WTC11 (cell line): ENCODE data around the gene OSBPL5.

Experiments
- ATF6 ChIP-seq: sonication (generic); formaldehyde crosslinking; IDR thresholded peaks from 2 replicates; pipeline ENCODE4 v1.8.1; 2023; ENCODE audit warnings: mild to moderate bottlenecking, missing genetic modification reagents
- USF2 ChIP-seq: sonication (generic); formaldehyde crosslinking; IDR thresholded peaks from 2 replicates; pipeline ENCODE4 v1.8.1; 2023; ENCODE audit warnings: mild to moderate bottlenecking, missing genetic modification reagents, moderate library complexity
- TF ChIP-seq, protein P1 (sequence below): sonication (generic); formaldehyde crosslinking; IDR thresholded peaks from 2 replicates; pipeline ENCODE4 v1.8.1; 2022; ENCODE audit warnings: low read depth, missing genetic modification reagents, borderline replicate concordance
- TF ChIP-seq, protein P2 (sequence below): fragments of 200-600 bp; IDR thresholded peaks from 2 replicates; pipeline ENCODE4 v1.8.0; 2022; ENCODE audit warnings: antibody characterized with exemption
- TF ChIP-seq, protein P3 (sequence below): sonication (generic); formaldehyde crosslinking; IDR thresholded peaks from 2 replicates; pipeline ENCODE4 v1.8.1; 2022; ENCODE audit warnings: mild to moderate bottlenecking, missing genetic modification reagents, moderate library complexity, borderline replicate concordance

DNA sequence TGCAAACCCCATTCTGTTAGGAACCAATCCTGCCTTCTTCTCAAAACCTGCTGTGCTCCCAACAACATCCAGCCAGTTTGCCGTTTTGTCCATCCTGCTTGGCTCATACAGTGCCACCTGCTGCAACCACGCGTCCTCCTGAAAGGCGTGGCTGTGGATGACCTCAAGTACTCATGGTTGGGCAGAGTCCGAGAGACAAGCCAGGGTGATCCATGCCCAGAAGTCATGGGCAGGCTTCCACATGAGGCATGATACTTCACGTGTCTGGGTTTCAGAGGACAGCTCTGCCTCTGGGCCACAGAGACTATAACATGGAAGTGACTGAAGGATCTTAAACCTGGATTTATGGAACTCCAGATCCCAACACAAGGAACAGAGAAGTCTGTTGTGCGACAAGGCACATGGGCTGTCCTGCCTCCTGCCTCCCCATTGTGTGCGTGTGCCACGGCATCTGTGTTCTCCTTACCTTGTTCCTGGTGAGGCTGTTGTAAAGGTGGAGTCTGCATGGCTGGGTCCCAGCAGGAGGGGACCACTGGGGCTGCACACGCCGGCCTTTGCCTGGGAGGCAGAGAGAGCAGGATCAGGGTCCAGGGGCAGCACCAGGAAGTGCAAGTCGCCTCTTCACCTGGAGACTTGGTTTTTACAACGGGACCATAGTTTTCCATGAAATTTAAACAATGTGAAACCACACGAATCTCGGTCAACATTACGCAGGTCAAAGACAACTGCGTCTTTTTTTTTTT is 123.2 kb downstream of the OSBPL5 start:
- TF ChIP-seq, protein P1, sequence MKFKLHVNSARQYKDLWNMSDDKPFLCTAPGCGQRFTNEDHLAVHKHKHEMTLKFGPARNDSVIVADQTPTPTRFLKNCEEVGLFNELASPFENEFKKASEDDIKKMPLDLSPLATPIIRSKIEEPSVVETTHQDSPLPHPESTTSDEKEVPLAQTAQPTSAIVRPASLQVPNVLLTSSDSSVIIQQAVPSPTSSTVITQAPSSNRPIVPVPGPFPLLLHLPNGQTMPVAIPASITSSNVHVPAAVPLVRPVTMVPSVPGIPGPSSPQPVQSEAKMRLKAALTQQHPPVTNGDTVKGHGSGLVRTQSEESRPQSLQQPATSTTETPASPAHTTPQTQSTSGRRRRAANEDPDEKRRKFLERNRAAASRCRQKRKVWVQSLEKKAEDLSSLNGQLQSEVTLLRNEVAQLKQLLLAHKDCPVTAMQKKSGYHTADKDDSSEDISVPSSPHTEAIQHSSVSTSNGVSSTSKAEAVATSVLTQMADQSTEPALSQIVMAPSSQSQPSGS (CRISPR knock-in tag): no peak
- TF ChIP-seq, protein P2, sequence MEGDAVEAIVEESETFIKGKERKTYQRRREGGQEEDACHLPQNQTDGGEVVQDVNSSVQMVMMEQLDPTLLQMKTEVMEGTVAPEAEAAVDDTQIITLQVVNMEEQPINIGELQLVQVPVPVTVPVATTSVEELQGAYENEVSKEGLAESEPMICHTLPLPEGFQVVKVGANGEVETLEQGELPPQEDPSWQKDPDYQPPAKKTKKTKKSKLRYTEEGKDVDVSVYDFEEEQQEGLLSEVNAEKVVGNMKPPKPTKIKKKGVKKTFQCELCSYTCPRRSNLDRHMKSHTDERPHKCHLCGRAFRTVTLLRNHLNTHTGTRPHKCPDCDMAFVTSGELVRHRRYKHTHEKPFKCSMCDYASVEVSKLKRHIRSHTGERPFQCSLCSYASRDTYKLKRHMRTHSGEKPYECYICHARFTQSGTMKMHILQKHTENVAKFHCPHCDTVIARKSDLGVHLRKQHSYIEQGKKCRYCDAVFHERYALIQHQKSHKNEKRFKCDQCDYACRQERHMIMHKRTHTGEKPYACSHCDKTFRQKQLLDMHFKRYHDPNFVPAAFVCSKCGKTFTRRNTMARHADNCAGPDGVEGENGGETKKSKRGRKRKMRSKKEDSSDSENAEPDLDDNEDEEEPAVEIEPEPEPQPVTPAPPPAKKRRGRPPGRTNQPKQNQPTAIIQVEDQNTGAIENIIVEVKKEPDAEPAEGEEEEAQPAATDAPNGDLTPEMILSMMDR: no peak
- TF ChIP-seq ATF6 (CRISPR knock-in tag) (no peak), USF2 (CRISPR knock-in tag) (no peak)
- TF ChIP-seq, protein P3, sequence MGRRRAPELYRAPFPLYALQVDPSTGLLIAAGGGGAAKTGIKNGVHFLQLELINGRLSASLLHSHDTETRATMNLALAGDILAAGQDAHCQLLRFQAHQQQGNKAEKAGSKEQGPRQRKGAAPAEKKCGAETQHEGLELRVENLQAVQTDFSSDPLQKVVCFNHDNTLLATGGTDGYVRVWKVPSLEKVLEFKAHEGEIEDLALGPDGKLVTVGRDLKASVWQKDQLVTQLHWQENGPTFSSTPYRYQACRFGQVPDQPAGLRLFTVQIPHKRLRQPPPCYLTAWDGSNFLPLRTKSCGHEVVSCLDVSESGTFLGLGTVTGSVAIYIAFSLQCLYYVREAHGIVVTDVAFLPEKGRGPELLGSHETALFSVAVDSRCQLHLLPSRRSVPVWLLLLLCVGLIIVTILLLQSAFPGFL (CRISPR knock-in tag): no peak
